Upper lobe of right lung (tissue), 1 donor: ENCODE results near the gene MPEG1. TPM values are rescaled to one million over a fixed set of nuclear protein-coding genes. Genes with fewer than 3 reads are reported as not detected.

ENCODE experiments used
- ATAC-seq: fragments of 200-7000 bp; cut with Tn5 transposase; one replicate; pipeline ENCODE4 v1.9.1; 2020; ENCODE audit warnings: mild to moderate bottlenecking, moderate library complexity
- DNase-seq: peaks from one replicate; pipeline ENCODE4 v3.0.0-alpha.2; 2020
- H3K27ac ChIP-seq: fragments of 200-600 bp; one replicate; pipeline ENCODE4 v1.8.0; 2022
- H3K27me3 ChIP-seq: fragments of 200-600 bp; one replicate; pipeline ENCODE4 v1.8.0; 2022; ENCODE audit warnings: mild to moderate bottlenecking
- H3K36me3 ChIP-seq: fragments of 200-600 bp; one replicate; pipeline ENCODE4 v1.8.0; 2022
- H3K4me1 ChIP-seq: fragments of 200-600 bp; one replicate; pipeline ENCODE4 v1.8.0; 2022
- H3K4me3 ChIP-seq: fragments of 200-600 bp; one replicate; pipeline ENCODE4 v1.8.0; 2022; ENCODE audit warnings: mild to moderate bottlenecking
- H3K9me3 ChIP-seq: fragments of 200-600 bp; one replicate; pipeline ENCODE4 v1.8.0; 2022
- intact Hi-C: fragments of 100-400 bp; cut with DNase I; formaldehyde crosslinking; loops from one replicate; pipeline ENCODE4 v1.11.0; 2022
- total RNA-seq: library from RNA; stranded (reverse); fragmentation: NEBNext Ultra II Directional; extraction: Animal tissue kit (Norgen Biotek cat#: 25700); gene quantifications from one replicate; pipeline ENCODE4 v1.2.1, GENCODE V29; 2021
- TF ChIP-seq, protein P1 (sequence below): fragments of 200-600 bp; IDR thresholded peaks from one replicate; pipeline ENCODE4 v1.8.0; 2022; ENCODE audit warnings: antibody characterized with exemption
- donor health status: DM: no; HTN: yes; CAD: no; lungs with severe emphysema.

MPEG1 gene
- total RNA-seq, 1 donor from 2014 or later: 34.1 TPM

DNA sequence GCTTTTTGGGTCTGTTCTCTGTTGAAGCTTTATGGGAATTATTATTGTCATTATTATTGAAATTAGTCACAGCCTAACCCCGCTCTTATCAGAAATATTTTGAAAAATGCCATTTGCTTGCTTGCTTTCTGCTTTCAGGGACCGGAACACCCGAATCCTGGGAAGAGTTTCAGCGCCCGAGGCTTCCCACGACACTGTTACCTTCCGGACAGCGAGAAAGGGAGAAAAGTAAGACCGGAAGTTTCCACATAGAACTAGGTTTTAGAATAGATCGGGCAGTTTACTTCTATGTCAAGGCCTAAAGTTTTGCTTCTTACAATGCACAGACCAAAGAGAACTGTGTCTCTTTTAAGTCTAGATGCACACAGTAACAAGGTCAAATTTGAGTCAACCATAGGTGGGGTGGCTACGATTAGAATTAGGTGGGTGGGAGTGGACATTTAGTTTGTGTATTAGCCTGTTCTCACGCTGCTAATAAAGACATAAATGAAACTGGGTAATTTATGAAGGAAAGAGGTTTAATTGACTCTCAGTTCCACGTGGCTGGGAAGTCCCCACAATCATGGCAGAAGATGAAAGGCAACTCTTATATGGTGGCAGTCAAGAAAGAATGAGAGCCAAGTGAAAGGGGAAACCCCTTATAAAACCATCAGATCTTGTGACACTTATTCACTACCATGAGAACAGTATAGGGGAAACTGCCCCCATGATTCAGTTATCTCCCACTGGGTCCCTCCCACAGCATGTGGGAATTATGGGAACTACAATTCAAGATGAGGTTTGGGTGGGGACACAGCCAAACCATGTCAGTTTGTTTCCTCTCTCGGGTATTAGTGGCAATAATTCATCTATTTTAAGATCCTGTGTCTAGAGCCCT is 12.9 kb downstream of the MPEG1 start:
- intact Hi-C loops: no loop called here
- Histone ChIP-seq H3K4me1 (peaks cover 19% of the 10 kb centered on the region), H3K27ac (no peak overlapping the region), H3K27me3 (no peaks in the 10 kb centered on the region), H3K36me3 (peaks cover 70% of the 10 kb centered on the region), H3K4me3 (no peak overlapping the region), H3K9me3 (no peaks in the 10 kb centered on the region)
- ATAC-seq (peak; percentile 54), DNase-seq (no peak)
- TF ChIP-seq, protein P1, sequence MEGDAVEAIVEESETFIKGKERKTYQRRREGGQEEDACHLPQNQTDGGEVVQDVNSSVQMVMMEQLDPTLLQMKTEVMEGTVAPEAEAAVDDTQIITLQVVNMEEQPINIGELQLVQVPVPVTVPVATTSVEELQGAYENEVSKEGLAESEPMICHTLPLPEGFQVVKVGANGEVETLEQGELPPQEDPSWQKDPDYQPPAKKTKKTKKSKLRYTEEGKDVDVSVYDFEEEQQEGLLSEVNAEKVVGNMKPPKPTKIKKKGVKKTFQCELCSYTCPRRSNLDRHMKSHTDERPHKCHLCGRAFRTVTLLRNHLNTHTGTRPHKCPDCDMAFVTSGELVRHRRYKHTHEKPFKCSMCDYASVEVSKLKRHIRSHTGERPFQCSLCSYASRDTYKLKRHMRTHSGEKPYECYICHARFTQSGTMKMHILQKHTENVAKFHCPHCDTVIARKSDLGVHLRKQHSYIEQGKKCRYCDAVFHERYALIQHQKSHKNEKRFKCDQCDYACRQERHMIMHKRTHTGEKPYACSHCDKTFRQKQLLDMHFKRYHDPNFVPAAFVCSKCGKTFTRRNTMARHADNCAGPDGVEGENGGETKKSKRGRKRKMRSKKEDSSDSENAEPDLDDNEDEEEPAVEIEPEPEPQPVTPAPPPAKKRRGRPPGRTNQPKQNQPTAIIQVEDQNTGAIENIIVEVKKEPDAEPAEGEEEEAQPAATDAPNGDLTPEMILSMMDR: no peak

- TF ChIP-seq, protein P1: no peak
- Histone ChIP-seq H3K27me3 (no peaks in the 10 kb centered on the region), H3K4me1 (peaks cover 19% of the 10 kb centered on the region), H3K36me3 (peaks cover 72% of the 10 kb centered on the region), H3K4me3 (no peak overlapping the region), H3K27ac (peak overlapping the region; percentile 39), H3K9me3 (no peaks in the 10 kb centered on the region)
- intact Hi-C loops: no loop called here
- ATAC-seq (peak; percentile 20), DNase-seq (no peak)
Observed at GRCh38 chr11:59198726-59199125, 14.0 kb downstream of the MPEG1 start.

- Histone ChIP-seq H3K36me3 (peaks cover 74% of the 10 kb centered on the region), H3K4me3 (no peak overlapping the region), H3K4me1 (peaks cover 19% of the 10 kb centered on the region), H3K27ac (peak overlapping the region; percentile 39), H3K27me3 (no peaks in the 10 kb centered on the region), H3K9me3 (no peaks in the 10 kb centered on the region)
- peak; percentile 86 for ATAC-seq
- intact Hi-C loops: no loop called here
- peak; percentile 91 for DNase-seq
- TF ChIP-seq, protein P1: no peak
Observed at GRCh38 chr11:59197991-59198390, 14.7 kb downstream of the MPEG1 start.

DNA sequence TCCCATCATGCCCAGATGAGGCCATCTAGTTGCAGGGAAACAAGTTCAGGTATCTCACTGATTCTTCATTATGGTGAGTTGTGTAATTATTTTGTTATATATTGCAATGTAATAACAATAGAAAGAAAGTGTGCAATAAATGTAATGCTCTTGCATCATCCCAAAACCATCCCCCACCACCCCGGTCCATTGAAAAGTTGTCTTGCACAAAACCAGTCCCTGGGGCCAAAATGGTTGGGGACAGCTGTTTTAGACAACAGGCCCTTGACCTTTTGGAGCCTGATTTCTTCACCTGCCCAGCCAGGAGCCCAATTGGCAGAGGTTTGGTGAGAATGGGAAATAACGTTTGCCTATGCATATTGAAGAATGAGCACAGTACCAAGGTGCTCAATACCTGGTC is 15.9 kb downstream of the MPEG1 start:
- TF ChIP-seq, protein P1: no peak
- DNase-seq (no peak), ATAC-seq (no peak)
- H3K4me3 ChIP-seq: no peak overlapping the region
- intact Hi-C loops: no loop called here
- no peaks in the 10 kb centered on the region for H3K9me3 ChIP-seq
- H3K36me3 ChIP-seq: peaks cover 76% of the 10 kb centered on the region
- no peaks in the 10 kb centered on the region for H3K27me3 ChIP-seq
- peaks cover 19% of the 10 kb centered on the region for H3K4me1 ChIP-seq
- no peak overlapping the region for H3K27ac ChIP-seq

GRCh38 chr11:59195586-59195985 is 17.1 kb downstream of the MPEG1 start:
- Histone ChIP-seq H3K9me3 (no peaks in the 10 kb centered on the region), H3K4me3 (no peak overlapping the region), H3K36me3 (peaks cover 73% of the 10 kb centered on the region), H3K27me3 (no peaks in the 10 kb centered on the region), H3K4me1 (peaks cover 26% of the 10 kb centered on the region), H3K27ac (no peak overlapping the region)
- DNase-seq: no peak
- no peak for ATAC-seq
- TF ChIP-seq, protein P1: no peak
- intact Hi-C loops: no loop called here
